Measurements from ENCODE around the gene SEPTIN1. TPM values are rescaled to one million over a fixed set of nuclear protein-coding genes. Genes with fewer than 3 reads are reported as not detected.
"Not testable (repeated sequence)": the region's sequence is repeated elsewhere in the genome, so short reads cannot be mapped to it uniquely, and the experiment has no call there.

Gene SEPTIN1
- total RNA-seq, 4 donors from 2014 or later = 0.86 to 2.5 (median 1.4) TPM

GRCh38 chr16:30397056-30397455, 14.7 kb upstream of the SEPTIN1 start:
- whole genome bisulfite sequencing = 70% methylated on average over 4 of the region's 4 CpGs
- intact Hi-C loops (cut with DNase I) = no loop called here
- TF ChIP-seq POLR2A (IDR thresholded peaks at IDR 0.05; ENCODE audit: low read depth) = no peak
- no peak for TF ChIP-seq EP300 (IDR thresholded peaks at IDR 0.05)
- TF ChIP-seq POLR2AphosphoS5 (IDR thresholded peaks at IDR 0.05) = no peak
- no peak for TF ChIP-seq CTCF (IDR thresholded peaks at IDR 0.05)

GRCh38 chr16:30396627-30397026, 14.3 kb upstream of the SEPTIN1 start:
- intact Hi-C loops (cut with DNase I); H3K27me3 ChIP-seq; DNase-seq (ENCODE audit: extremely low spot score); H3K9me3 ChIP-seq; H3K27ac ChIP-seq (replicated peaks in 1 of 4): not testable (repeated sequence)
- Histone ChIP-seq H3K36me3 (peaks cover 6 to 22% (median 16%) of the 10 kb centered on the region in 4 donors), H3K4me1 (peaks cover 24 to 61% (median 57%) of the 10 kb centered on the region in 4 donors), H3K4me3 (peak overlapping the region in 1 of 4 donors; percentile 93)
- 76% methylated on average over 4 of the region's 4 CpGs for WGBS

More at GRCh38 chr16:30397056-30397455, 14.7 kb upstream of the SEPTIN1 start:
- Histone ChIP-seq H3K4me3 (no peak overlapping the region), H3K4me1 (peaks cover 24 to 61% (median 57%) of the 10 kb centered on the region in 4 donors), H3K27me3 (no peaks in the 10 kb centered on the region), H3K27ac (replicated peaks in 1 of 4) (no peak overlapping the region), H3K9me3 (no peaks in the 10 kb centered on the region), H3K36me3 (peaks cover 6 to 22% (median 16%) of the 10 kb centered on the region in 4 donors)
- no peak for DNase-seq (ENCODE audit: extremely low spot score)

- H3K27me3 ChIP-seq = no peaks in the 10 kb centered on the region
- no peaks in the 10 kb centered on the region for H3K9me3 ChIP-seq
- peaks cover 6 to 22% (median 16%) of the 10 kb centered on the region in 4 donors for H3K36me3 ChIP-seq
- H3K27ac ChIP-seq (replicated peaks in 1 of 4) = peak overlapping the region; percentile 86 to 90 (median 89)
- intact Hi-C loops (cut with DNase I) = no loop called here
- peak overlapping the region; percentile 82 to 98 (median 91) for H3K4me3 ChIP-seq
- TF ChIP-seq POLR2AphosphoS5 (IDR thresholded peaks at IDR 0.05) (no peak), EP300 (IDR thresholded peaks at IDR 0.05) (no peak), CTCF (IDR thresholded peaks at IDR 0.05) (no peak), POLR2A (IDR thresholded peaks at IDR 0.05; ENCODE audit: low read depth) (no peak)
- no peak for DNase-seq (ENCODE audit: extremely low spot score)
- H3K4me1 ChIP-seq = peaks cover 22 to 59% (median 54%) of the 10 kb centered on the region in 4 donors
- WGBS = 20% methylated on average over 9 of the region's 13 CpGs
Measured at GRCh38 chr16:30395992-30396585, 13.7 kb upstream of the SEPTIN1 start.

GRCh38 chr16:30395155-30395991, 13.0 kb upstream of the SEPTIN1 start, which contains the start of gene ZNF48:
ZNF48 (plus strand) TSS chr16:30395420; CDS start chr16:30395795, 375 bp downstream.
- intact Hi-C loops (cut with DNase I) = no loop called here

More at GRCh38 chr16:30395155-30395991, 13.0 kb upstream of the SEPTIN1 start, which contains the start of gene ZNF48:
- TF ChIP-seq POLR2AphosphoS5 (IDR thresholded peaks at IDR 0.05) (peak; percentile 72 to 79), POLR2A (IDR thresholded peaks at IDR 0.05; ENCODE audit: low read depth) (peak; percentile 29), EP300 (IDR thresholded peaks at IDR 0.05) (no peak), CTCF (IDR thresholded peaks at IDR 0.05) (peak; percentile 26 to 56 (median 47))
- DNase-seq (ENCODE audit: extremely low spot score) = no peak
- H3K4me1 ChIP-seq = peaks cover 18 to 55% (median 49%) of the 10 kb centered on the region in 4 donors
- no peaks in the 10 kb centered on the region for H3K9me3 ChIP-seq
- H3K27ac ChIP-seq (replicated peaks in 1 of 4) = peak within 1 kb of the TSS; percentile 86 to 90 (median 89)
- peak within 1 kb of the TSS; percentile 82 to 98 (median 91) for H3K4me3 ChIP-seq
- 0% methylated on average over 7 of the region's 103 CpGs for WGBS
- H3K36me3 ChIP-seq = peaks cover 6 to 22% (median 16%) of the 10 kb centered on the region in 4 donors
- H3K27me3 ChIP-seq = no peaks in the 10 kb centered on the region

All from esophagus muscularis mucosa (tissue), 4 donors.